MM.1S (cell line): Measurements from ENCODE around the gene DSCAM.

Source experiments
- DNase-seq: peaks from one replicate; pipeline ENCODE4 v3.0.0-alpha.2; 2015
- H2AFZ ChIP-seq: fragments of 300-600 bp; sonication (generic); 2 replicates; pipeline ENCODE4 v1.6.0; 2016; ENCODE audit warnings: antibody characterized with exemption, low read length
- H3F3A ChIP-seq: fragments of 300-600 bp; sonication (generic); 2 replicates; pipeline ENCODE4 v1.6.1; 2016; ENCODE audit warnings: mild to moderate bottlenecking, antibody characterized with exemption, low read length, moderate library complexity, mixed read lengths; ENCODE audit not compliant: insufficient read depth
- H3K27ac ChIP-seq: fragments of 300-600 bp; sonication (generic); 2 replicates; pipeline ENCODE4 v1.5.1; 2016; ENCODE audit warnings: mild to moderate bottlenecking, low read length
- H3K27me3 ChIP-seq: fragments of 300-600 bp; sonication (generic); replicated peaks from 2 replicates; pipeline ENCODE4 v1.6.0; 2016; ENCODE audit warnings: low read length; ENCODE audit not compliant: insufficient read depth
- H3K36me3 ChIP-seq: fragments of 300-600 bp; sonication (generic); replicated peaks from 2 replicates; pipeline ENCODE4 v1.6.1; 2016; ENCODE audit warnings: mild to moderate bottlenecking, low read length, mixed read lengths; ENCODE audit not compliant: insufficient read depth
- H3K4me1 ChIP-seq: fragments of 300-600 bp; sonication (generic); 2 replicates; pipeline ENCODE4 v1.6.1; 2016; ENCODE audit warnings: low read length, mixed read lengths
- H3K4me2 ChIP-seq: fragments of 300-600 bp; sonication (generic); 2 replicates; pipeline ENCODE4 v1.6.0; 2016; ENCODE audit warnings: low read depth, low read length
- H3K4me3 ChIP-seq: fragments of 300-600 bp; sonication (generic); 2 replicates; pipeline ENCODE4 v1.5.1; 2016; ENCODE audit warnings: low read length, mixed read lengths
- H3K79me2 ChIP-seq: fragments of 300-600 bp; sonication (generic); 2 replicates; pipeline ENCODE4 v1.6.1; 2016; ENCODE audit warnings: mixed run types, low read length, mixed read lengths
- H3K9ac ChIP-seq: fragments of 300-600 bp; sonication (generic); 2 replicates; pipeline ENCODE4 v1.6.1; 2016; ENCODE audit warnings: low read length, mixed read lengths
- H3K9me2 ChIP-seq: fragments of 300-600 bp; sonication (generic); replicated peaks from 2 replicates; pipeline ENCODE4 v1.6.1; 2016; ENCODE audit warnings: mild to moderate bottlenecking, low read length, mixed read lengths; ENCODE audit not compliant: insufficient read depth
- H3K9me3 ChIP-seq: fragments of 300-600 bp; sonication (generic); replicated peaks from 2 replicates; pipeline ENCODE4 v1.6.1; 2016; ENCODE audit warnings: mild to moderate bottlenecking, low read length, mixed read lengths; ENCODE audit not compliant: insufficient read depth
- H4K20me1 ChIP-seq: fragments of 300-600 bp; sonication (generic); 2 replicates; pipeline ENCODE4 v1.6.1; 2016; ENCODE audit warnings: mild to moderate bottlenecking, low read length, moderate library complexity, mixed read lengths; ENCODE audit not compliant: insufficient read depth
- CTCF ChIP-seq: fragments of 300-600 bp; sonication (generic); IDR thresholded peaks from 2 replicates; pipeline ENCODE4 v1.5.1; 2016; ENCODE audit warnings: antibody characterized with exemption, low read length, mixed read lengths
- EZH2 ChIP-seq: fragments of 300-600 bp; sonication (generic); optimal IDR thresholded peaks from 2 replicates; pipeline ENCODE3; 2017; ENCODE audit warnings: low read depth, mild to moderate bottlenecking, antibody characterized with exemption, low read length, mixed read lengths
- EZH2phosphoT487 ChIP-seq: fragments of 300-600 bp; sonication (generic); IDR thresholded peaks from 2 replicates; pipeline ENCODE4 v1.6.1; 2018; ENCODE audit warnings: antibody characterized with exemption, low read length

Gene DSCAM

GRCh38 chr21:40465382-40465781 lies 381.6 kb downstream of the DSCAM start:
- Histone ChIP-seq H3K27ac (no peak overlapping the region), H3K79me2 (no peaks in the 10 kb centered on the region), H3K27me3 (no peaks in the 10 kb centered on the region), H3K9me2 (no peaks in the 10 kb centered on the region), H3K36me3 (no peaks in the 10 kb centered on the region), H3K9me3 (no peaks in the 10 kb centered on the region), H3K4me3 (no peak overlapping the region), H3K4me2 (no peak overlapping the region), H3K4me1 (no peaks in the 10 kb centered on the region), H3F3A (no peaks in the 10 kb centered on the region), H4K20me1 (no peaks in the 10 kb centered on the region), H3K9ac (no peak overlapping the region), H2AFZ (no peak overlapping the region)
- no peak for DNase-seq
- TF ChIP-seq CTCF (no peak), EZH2phosphoT487 (no peak), EZH2 (no peak)

- Histone ChIP-seq H3K9me3 (no peaks in the 10 kb centered on the region), H3F3A (no peaks in the 10 kb centered on the region), H3K9me2 (no peaks in the 10 kb centered on the region)
Measured at GRCh38 chr21:40463176-40463575, 383.8 kb downstream of the DSCAM start.

GRCh38 chr21:40461008-40461407 lies 385.9 kb downstream of the DSCAM start:
- Histone ChIP-seq H3K79me2 (no peaks in the 10 kb centered on the region), H3K9me2 (no peaks in the 10 kb centered on the region), H3K27ac (no peak overlapping the region), H3K9me3 (no peaks in the 10 kb centered on the region), H2AFZ (no peak overlapping the region), H3F3A (no peaks in the 10 kb centered on the region), H3K9ac (no peak overlapping the region), H4K20me1 (no peaks in the 10 kb centered on the region), H3K36me3 (no peaks in the 10 kb centered on the region), H3K27me3 (no peaks in the 10 kb centered on the region), H3K4me2 (no peak overlapping the region), H3K4me1 (no peaks in the 10 kb centered on the region), H3K4me3 (no peak overlapping the region)
- TF ChIP-seq EZH2 (no peak), CTCF (no peak), EZH2phosphoT487 (no peak)
- DNase-seq = no peak

More at GRCh38 chr21:40463176-40463575, 383.8 kb downstream of the DSCAM start:
- Histone ChIP-seq H3K4me2 (no peak overlapping the region), H3K79me2 (no peaks in the 10 kb centered on the region), H2AFZ (no peak overlapping the region), H4K20me1 (no peaks in the 10 kb centered on the region), H3K27me3 (no peaks in the 10 kb centered on the region), H3K4me1 (no peaks in the 10 kb centered on the region), H3K27ac (no peak overlapping the region), H3K9ac (no peak overlapping the region), H3K4me3 (no peak overlapping the region), H3K36me3 (no peaks in the 10 kb centered on the region)
- DNase-seq = no peak
- no peak for TF ChIP-seq EZH2phosphoT487
- no peak for TF ChIP-seq EZH2
- TF ChIP-seq CTCF = no peak
